Ascending aorta (tissue), 2 donors: Measurements from ENCODE around the gene KASH5. TPM values are rescaled to one million over a fixed set of nuclear protein-coding genes. Genes with fewer than 3 reads are reported as not detected.

Experiments used
- DNase-seq, 2 donors: peaks; one replicate each; pipeline ENCODE4 v3.0.0-alpha.2; 2019; ENCODE audit warnings: low spot score in 2 of 2
- H3K27ac ChIP-seq, 2 donors: fragments of 200-600 bp; sonication (generic); one replicate each; pipeline ENCODE4 v1.5.1; 2016 to 2017; ENCODE audit warnings: mild to moderate bottlenecking in 1 of 2
- H3K27me3 ChIP-seq: fragments of 200-600 bp; sonication (generic); one replicate; pipeline ENCODE4 v1.5.1; 2017
- H3K36me3 ChIP-seq, 2 donors: fragments of 200-600 bp; sonication (generic); one replicate each; pipeline ENCODE4 v1.5.1; 2016
- H3K4me1 ChIP-seq, 2 donors: fragments of 200-600 bp; sonication (generic); one replicate each; pipeline ENCODE4 v1.5.1; 2016 to 2017; ENCODE audit warnings: mild to moderate bottlenecking in 1 of 2
- H3K4me3 ChIP-seq, 2 donors: fragments of 200-600 bp; sonication (generic); one replicate each; pipeline ENCODE4 v1.5.1; 2016 to 2017; ENCODE audit warnings: mild to moderate bottlenecking in 1 of 2
- H3K9me3 ChIP-seq, 2 donors: fragments of 200-600 bp; sonication (generic); one replicate each; pipeline ENCODE4 v1.5.1; 2016
- CTCF ChIP-seq, 3 experiments: fragments of 200-600 bp in 2 of 3; fragments of 450-650 bp in 1 of 3; sonication (generic) in 2 of 3; IDR thresholded peaks; one replicate each; pipeline ENCODE4 v1.5.1; 2016 to 2019; ENCODE audit warnings: antibody characterized with exemption in 3 of 3, mild to moderate bottlenecking in 1 of 3, moderate library complexity in 1 of 3
- intact Hi-C: fragments of 100-400 bp; cut with DNase I; formaldehyde crosslinking; loops from one replicate; pipeline ENCODE4 v1.15.1; 2023
- total RNA-seq: library from RNA; depleted of rRNA; stranded (reverse); fragments of >200 nt; gene quantifications from one replicate; pipeline ENCODE4 v1.1.0, GENCODE V29; 2016

The KASH5 gene
- total RNA-seq, 1 donor from 2014 or later = not detected

GRCh38 chr19:49450405-49450804, 62.4 kb downstream of the KASH5 start:
- Histone ChIP-seq H3K36me3 (peaks cover 8 to 16% of the 10 kb centered on the region in 2 donors), H3K27ac (no peak overlapping the region), H3K4me1 (peaks cover 0 to 10% of the 10 kb centered on the region in 2 donors), H3K27me3 (no peaks in the 10 kb centered on the region), H3K4me3 (peak overlapping the region in 1 of 2 donors; percentile 81), H3K9me3 (no peaks in the 10 kb centered on the region)
- no peak for TF ChIP-seq CTCF (IDR thresholded peaks at IDR 0.05)
- intact Hi-C loops = loop anchor here (5.0 kb wide), 1 partner anchor 227 kb away; the partner anchor contains the start of gene PRMT1
- no peak for DNase-seq

GRCh38 chr19:49451430-49452181, 63.6 kb downstream of the KASH5 start, which contains the start of gene PIH1D1:
PIH1D1 (minus strand) TSS chr19:49451814; CDS start chr19:49451574, 240 bp downstream.
- H3K9me3 ChIP-seq = no peaks in the 10 kb centered on the region
- H3K4me1 ChIP-seq = peaks cover 0 to 10% of the 10 kb centered on the region in 2 donors
- peak within 1 kb of the TSS; percentile 88 to 95 for H3K27ac ChIP-seq
- peak within 1 kb of the TSS; percentile 73 to 81 for H3K4me3 ChIP-seq
- DNase-seq = peak; percentile 94 to 99
- peaks cover 8 to 16% of the 10 kb centered on the region in 2 donors for H3K36me3 ChIP-seq
- H3K27me3 ChIP-seq = no peaks in the 10 kb centered on the region
- intact Hi-C loops = loop anchor here (2.0 to 5.0 kb wide), 2 partner anchors 45 to 226 kb away; partner anchors contain the start of genes PRMT1 and RPS11
- TF ChIP-seq CTCF (IDR thresholded peaks at IDR 0.05) = no peak

GRCh38 chr19:49453013-49453756, 65.1 kb downstream of the KASH5 start, which contains the start of gene ALDH16A1:
ALDH16A1 (plus strand) TSS chr19:49453225; CDS start chr19:49453332, 107 bp downstream.
- H3K9me3 ChIP-seq = no peaks in the 10 kb centered on the region
- H3K27me3 ChIP-seq = no peaks in the 10 kb centered on the region
- H3K4me3 ChIP-seq = peak within 1 kb of the TSS; percentile 73 to 81
- peak within 1 kb of the TSS; percentile 88 to 95 for H3K27ac ChIP-seq
- intact Hi-C loops = loop anchor here (1.0 to 5.0 kb wide), 4 partner anchors 21 to 224 kb away; partner anchors contain the start of genes FLT3LG, PRMT1, RPL13A and RPS11
- TF ChIP-seq CTCF (IDR thresholded peaks at IDR 0.05) = no peak
- H3K4me1 ChIP-seq = peaks cover 0 to 10% of the 10 kb centered on the region in 2 donors
- peak; percentile 89 to 99 for DNase-seq
- peaks cover 7 to 8% of the 10 kb centered on the region in 2 donors for H3K36me3 ChIP-seq

- no peak for DNase-seq
- intact Hi-C loops = loop anchor here (1.0 to 5.0 kb wide), 4 partner anchors 21 to 224 kb away; partner anchors contain the start of genes FLT3LG, PRMT1, RPL13A and RPS11
- peak overlapping the region; percentile 43 to 81 for H3K4me3 ChIP-seq
- H3K4me1 ChIP-seq = peaks cover 0 to 10% of the 10 kb centered on the region in 2 donors
- TF ChIP-seq CTCF (IDR thresholded peaks at IDR 0.05) = no peak
- H3K27me3 ChIP-seq = no peaks in the 10 kb centered on the region
- H3K27ac ChIP-seq = peak overlapping the region; percentile 88 to 95
- peaks cover 6 to 7% of the 10 kb centered on the region in 2 donors for H3K36me3 ChIP-seq
- no peaks in the 10 kb centered on the region for H3K9me3 ChIP-seq
These were observed 65.8 kb downstream of the KASH5 start for GRCh38 chr19:49453757-49454240.

- H3K27ac ChIP-seq = no peak overlapping the region
- peaks cover 0 to 5% of the 10 kb centered on the region in 2 donors for H3K4me1 ChIP-seq
- H3K9me3 ChIP-seq = no peaks in the 10 kb centered on the region
- intact Hi-C loops = no loop called here
- H3K4me3 ChIP-seq = no peak overlapping the region
- peaks cover 5 to 6% of the 10 kb centered on the region in 2 donors for H3K36me3 ChIP-seq
- no peak for DNase-seq
- H3K27me3 ChIP-seq = no peaks in the 10 kb centered on the region
- no peak for TF ChIP-seq CTCF (IDR thresholded peaks at IDR 0.05)
These were observed 67.7 kb downstream of the KASH5 start for GRCh38 chr19:49455773-49456172.
